GM13976 (cell line): Measurements from ENCODE around the gene PLPP2.

Experiments
- DNase-seq: peaks from one replicate; pipeline ENCODE4 v3.0.0; 2012; ENCODE audit warnings: low spot score
- CTCF ChIP-seq: IDR thresholded peaks from 2 replicates; pipeline ENCODE4 v1.5.1; 2012; ENCODE audit warnings: borderline replicate concordance, mild to moderate bottlenecking; ENCODE audit not compliant: insufficient read depth; ENCODE audit errors: extremely low read depth, missing control alignments, control extremely low read depth
- in situ Hi-C: fragments of 300-500 bp; cut with MboI; formaldehyde crosslinking; loops from one replicate; pipeline ENCODE4 v1.12.0; 2022; ENCODE audit warnings: low sequenced_read_pairs, mixed read lengths, inconsistent platforms; ENCODE audit not compliant: unreplicated experiment

The PLPP2 gene

GRCh38 chr19:335072-335471 lies 43.9 kb upstream of the PLPP2 start:
- in situ Hi-C loops: no loop called here
- TF ChIP-seq CTCF: no peak
- no peak for DNase-seq

GRCh38 chr19:334296-335071 lies 43.3 kb upstream of the PLPP2 start:
- TF ChIP-seq CTCF: no peak
- in situ Hi-C loops: no loop called here
- DNase-seq: no peak

- TF ChIP-seq CTCF: no peak
- no peak for DNase-seq
- in situ Hi-C loops: no loop called here
Observed at GRCh38 chr19:330503-330902, 39.3 kb upstream of the PLPP2 start.

- TF ChIP-seq CTCF: no peak
- no peak for DNase-seq
- in situ Hi-C loops: no loop called here
Observed at GRCh38 chr19:329876-330275, 38.7 kb upstream of the PLPP2 start.

GRCh38 chr19:328025-328505 lies 36.9 kb upstream of the PLPP2 start:
- in situ Hi-C loops: no loop called here
- TF ChIP-seq CTCF: no peak
- no peak for DNase-seq

- TF ChIP-seq CTCF: no peak
- no peak for DNase-seq
- in situ Hi-C loops: no loop called here
Observed at GRCh38 chr19:327291-328024, 36.3 kb upstream of the PLPP2 start.
